Neural crest cell (in vitro differentiated cells): ENCODE results near the gene C1QB. TPM values are rescaled to one million over a fixed set of nuclear protein-coding genes. Genes with fewer than 3 reads are reported as not detected.

Source experiments
- DNase-seq: peaks from one replicate; pipeline ENCODE4 v3.0.0; 2021; ENCODE audit warnings: low read depth, mixed read lengths, low spot score
- H3K27ac Mint-ChIP-seq: one replicate; pipeline ENCODE4 v1.8.0; 2021; ENCODE audit warnings: mild to moderate bottlenecking, mixed read lengths; ENCODE audit not compliant: unreplicated experiment
- H3K27me3 Mint-ChIP-seq: 2 replicates; pipeline ENCODE4 v1.8.0; 2021; ENCODE audit warnings: low read depth, mild to moderate bottlenecking, mixed read lengths
- H3K36me3 Mint-ChIP-seq: 2 replicates; pipeline ENCODE4 v1.8.0; 2021; ENCODE audit warnings: low read depth, mild to moderate bottlenecking, mixed read lengths
- H3K4me1 Mint-ChIP-seq: 2 replicates; pipeline ENCODE4 v1.8.0; 2021; ENCODE audit warnings: mixed read lengths
- H3K4me3 Mint-ChIP-seq: one replicate; pipeline ENCODE4 v1.8.0; 2021; ENCODE audit warnings: mild to moderate bottlenecking, mixed read lengths
- H3K9me3 Mint-ChIP-seq: 2 replicates; pipeline ENCODE4 v1.8.0; 2021; ENCODE audit warnings: mixed read lengths
- total RNA-seq: library from RNA; stranded (reverse); gene quantifications from 2 replicates; pipeline ENCODE4 v1.2.1, GENCODE V29; 2021
- TF ChIP-seq, protein P1 (sequence below): fragments of 200-600 bp; sonication (generic); conservative IDR thresholded peaks from 2 replicates; pipeline ENCODE4 v1.5.0; 2021; ENCODE audit warnings: antibody characterized with exemption, mild to moderate bottlenecking

C1QB gene
- total RNA-seq, 1 donor from 2014 or later: not detected

DNA sequence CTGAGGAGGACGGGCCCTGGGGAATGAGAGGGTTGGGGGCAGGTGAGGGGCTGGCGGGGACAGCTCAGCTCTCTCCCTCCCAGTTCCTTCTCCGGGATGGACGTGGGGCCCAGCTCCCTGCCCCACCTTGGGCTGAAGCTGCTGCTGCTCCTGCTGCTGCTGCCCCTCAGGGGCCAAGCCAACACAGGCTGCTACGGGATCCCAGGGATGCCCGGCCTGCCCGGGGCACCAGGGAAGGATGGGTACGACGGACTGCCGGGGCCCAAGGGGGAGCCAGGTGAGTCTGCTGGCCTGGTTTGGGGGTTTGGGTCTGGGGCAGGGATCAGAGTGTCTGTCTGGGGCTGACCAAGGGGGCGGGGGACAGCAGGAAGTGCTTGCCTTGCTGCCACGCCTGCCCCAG lies 9.1 kb upstream of the C1QB start:
- peaks cover 7% of the 10 kb centered on the region for H3K27me3 Mint-ChIP-seq
- TF ChIP-seq, protein P1, sequence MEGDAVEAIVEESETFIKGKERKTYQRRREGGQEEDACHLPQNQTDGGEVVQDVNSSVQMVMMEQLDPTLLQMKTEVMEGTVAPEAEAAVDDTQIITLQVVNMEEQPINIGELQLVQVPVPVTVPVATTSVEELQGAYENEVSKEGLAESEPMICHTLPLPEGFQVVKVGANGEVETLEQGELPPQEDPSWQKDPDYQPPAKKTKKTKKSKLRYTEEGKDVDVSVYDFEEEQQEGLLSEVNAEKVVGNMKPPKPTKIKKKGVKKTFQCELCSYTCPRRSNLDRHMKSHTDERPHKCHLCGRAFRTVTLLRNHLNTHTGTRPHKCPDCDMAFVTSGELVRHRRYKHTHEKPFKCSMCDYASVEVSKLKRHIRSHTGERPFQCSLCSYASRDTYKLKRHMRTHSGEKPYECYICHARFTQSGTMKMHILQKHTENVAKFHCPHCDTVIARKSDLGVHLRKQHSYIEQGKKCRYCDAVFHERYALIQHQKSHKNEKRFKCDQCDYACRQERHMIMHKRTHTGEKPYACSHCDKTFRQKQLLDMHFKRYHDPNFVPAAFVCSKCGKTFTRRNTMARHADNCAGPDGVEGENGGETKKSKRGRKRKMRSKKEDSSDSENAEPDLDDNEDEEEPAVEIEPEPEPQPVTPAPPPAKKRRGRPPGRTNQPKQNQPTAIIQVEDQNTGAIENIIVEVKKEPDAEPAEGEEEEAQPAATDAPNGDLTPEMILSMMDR: no peak
- no peak overlapping the region for H3K4me3 Mint-ChIP-seq
- no peak overlapping the region for H3K27ac Mint-ChIP-seq
- H3K36me3 Mint-ChIP-seq: no peaks in the 10 kb centered on the region
- H3K4me1 Mint-ChIP-seq: no peaks in the 10 kb centered on the region
- DNase-seq: no peak
- no peaks in the 10 kb centered on the region for H3K9me3 Mint-ChIP-seq

DNA sequence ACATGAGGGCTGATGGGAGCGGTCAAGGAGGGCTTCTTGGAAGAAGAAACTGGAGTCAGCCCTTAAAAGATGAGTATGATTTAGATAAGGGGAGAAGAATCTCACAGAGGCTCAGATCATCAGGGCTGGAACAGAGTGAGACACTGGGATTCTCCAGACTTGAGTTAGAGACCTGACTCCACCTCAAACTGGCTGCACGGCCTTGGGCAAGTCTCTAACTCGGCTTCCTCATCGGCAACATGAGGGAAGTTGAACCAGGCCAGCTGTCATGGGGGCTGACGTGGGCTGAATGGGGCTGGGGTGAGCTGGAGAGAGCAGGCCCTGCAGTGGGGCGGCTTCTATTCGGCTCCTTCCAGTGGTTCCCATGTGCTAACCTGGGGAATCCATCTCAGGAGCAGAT lies 7.1 kb upstream of the C1QB start:
- Mint-ChIP-seq H3K36me3 (no peaks in the 10 kb centered on the region), H3K4me1 (no peaks in the 10 kb centered on the region), H3K27me3 (peaks cover 7% of the 10 kb centered on the region), H3K27ac (no peak overlapping the region), H3K4me3 (no peak overlapping the region), H3K9me3 (no peaks in the 10 kb centered on the region)
- no peak for DNase-seq
- TF ChIP-seq, protein P1: no peak

DNA sequence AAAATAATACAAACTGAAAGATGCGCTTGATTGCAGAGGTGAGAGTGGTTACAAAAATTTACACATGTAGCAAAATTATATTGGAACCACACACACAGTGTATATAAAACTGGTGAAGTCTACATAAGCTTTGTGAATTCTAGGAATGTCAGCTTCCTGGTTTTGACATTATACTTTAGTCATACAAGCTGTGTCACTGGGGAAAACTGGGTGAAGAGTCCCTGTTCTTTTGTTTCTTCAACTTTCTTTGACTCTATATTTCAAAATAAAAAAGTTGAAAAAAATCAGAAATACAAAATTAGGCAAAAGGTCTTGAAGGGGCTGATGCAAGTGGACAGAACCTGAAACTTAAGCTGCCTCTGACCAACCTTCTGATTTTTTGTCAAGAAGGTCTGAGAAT lies 6.7 kb upstream of the C1QB start:
- H3K36me3 Mint-ChIP-seq: no peaks in the 10 kb centered on the region
- H3K27me3 Mint-ChIP-seq: peaks cover 2% of the 10 kb centered on the region
- no peak overlapping the region for H3K4me3 Mint-ChIP-seq
- TF ChIP-seq, protein P1: no peak
- no peaks in the 10 kb centered on the region for H3K4me1 Mint-ChIP-seq
- DNase-seq: no peak
- no peak overlapping the region for H3K27ac Mint-ChIP-seq
- no peaks in the 10 kb centered on the region for H3K9me3 Mint-ChIP-seq

DNA sequence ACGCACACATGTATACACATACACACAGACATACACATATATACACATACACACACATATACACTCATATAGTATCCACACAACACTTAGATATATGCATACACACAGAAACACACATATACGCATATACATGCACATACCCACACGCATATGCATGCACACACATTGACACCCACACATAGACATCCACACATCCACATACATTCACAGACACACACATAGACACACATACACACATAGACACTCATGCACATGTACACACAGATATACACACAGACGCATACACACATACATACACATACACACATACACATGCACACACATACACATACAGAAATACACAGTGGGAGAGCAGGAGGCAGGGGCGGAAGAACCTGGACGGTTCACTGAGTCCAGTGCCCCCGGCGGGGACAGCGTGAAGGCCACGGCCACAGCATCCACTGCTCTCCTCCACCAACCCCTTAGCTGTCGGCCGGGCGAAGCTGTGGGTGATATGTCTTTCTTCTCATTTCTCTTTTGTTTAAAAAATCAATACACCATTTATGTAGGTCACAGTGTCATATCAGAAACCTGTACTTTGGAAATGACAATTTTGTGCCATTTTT lies 2.8 kb upstream of the C1QB start:
- H3K4me3 Mint-ChIP-seq: no peak overlapping the region
- H3K27ac Mint-ChIP-seq: no peak overlapping the region
- H3K27me3 Mint-ChIP-seq: peaks cover 7% of the 10 kb centered on the region
- DNase-seq: no peak
- TF ChIP-seq, protein P1: no peak
- no peaks in the 10 kb centered on the region for H3K4me1 Mint-ChIP-seq
- H3K9me3 Mint-ChIP-seq: no peaks in the 10 kb centered on the region
- H3K36me3 Mint-ChIP-seq: no peaks in the 10 kb centered on the region

DNA sequence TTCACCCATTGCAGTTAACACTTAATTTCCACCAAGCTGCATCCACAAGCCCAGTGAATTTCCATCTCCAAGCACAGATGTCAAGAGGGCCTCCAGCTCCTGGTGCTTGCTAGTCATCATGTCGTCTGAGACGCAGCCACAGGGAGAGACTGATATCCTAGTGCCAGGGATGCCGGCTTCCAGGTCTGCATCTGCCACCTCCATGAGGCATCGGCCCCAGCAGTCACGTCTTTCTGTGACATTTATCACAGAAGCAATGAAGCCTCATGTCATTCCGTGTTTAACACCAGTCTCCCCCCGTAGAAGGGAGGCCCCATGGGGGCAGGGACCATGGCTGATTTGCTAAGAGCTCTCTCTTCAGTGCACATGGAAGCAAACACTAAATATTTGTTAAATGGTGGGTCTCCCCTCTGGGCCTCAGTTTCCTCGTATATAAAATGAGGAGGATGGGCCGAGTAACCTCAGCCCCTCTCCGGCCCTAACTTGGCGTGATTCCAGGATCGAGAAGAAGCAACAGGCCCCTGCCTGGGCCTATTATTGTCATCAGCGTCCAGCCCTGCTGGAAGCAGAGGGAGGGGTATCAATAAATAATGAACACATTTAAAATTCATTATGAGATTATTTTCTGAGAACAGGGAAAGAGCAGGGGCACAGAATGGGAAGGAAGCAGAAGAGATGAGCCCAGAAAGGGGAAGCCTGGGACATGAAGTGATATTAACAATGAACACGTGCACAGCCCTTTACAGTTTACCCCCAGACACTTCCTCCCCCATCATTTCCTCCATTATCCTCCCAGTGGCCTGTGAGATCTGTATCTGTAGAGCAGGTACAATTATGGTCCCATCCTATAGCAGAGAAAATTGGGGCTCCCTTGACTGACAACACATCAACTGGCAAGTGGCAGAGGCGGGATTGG lies 837 bp upstream of the C1QB start:
- DNase-seq: no peak
- H3K27ac Mint-ChIP-seq: no peak overlapping the region
- H3K9me3 Mint-ChIP-seq: no peaks in the 10 kb centered on the region
- TF ChIP-seq, protein P1: no peak
- H3K36me3 Mint-ChIP-seq: no peaks in the 10 kb centered on the region
- peaks cover 22% of the 10 kb centered on the region for H3K27me3 Mint-ChIP-seq
- no peaks in the 10 kb centered on the region for H3K4me1 Mint-ChIP-seq
- no peak overlapping the region for H3K4me3 Mint-ChIP-seq
